ACC112 (cell line): Measurements from ENCODE around the gene MATN4.

Experiments used
- H2AFZ ChIP-seq: fragments of 200-600 bp; sonication (generic); one replicate; pipeline ENCODE4 v1.6.0; 2017; ENCODE audit warnings: antibody characterized with exemption, low read length; ENCODE audit not compliant: unreplicated experiment
- H3K27ac ChIP-seq: fragments of 200-600 bp; sonication (generic); 2 replicates; pipeline ENCODE4 v1.5.1; 2014; ENCODE audit warnings: low read depth, mild to moderate bottlenecking, antibody characterized with exemption, low read length, moderate library complexity
- H3K27me3 ChIP-seq: fragments of 200-600 bp; sonication (generic); 2 replicates; pipeline ENCODE4 v1.6.1; 2014; ENCODE audit warnings: mild to moderate bottlenecking, antibody characterized with exemption, low read length, moderate library complexity, mixed read lengths; ENCODE audit not compliant: insufficient read depth
- H3K36me3 ChIP-seq: fragments of 200-600 bp; sonication (generic); 2 replicates; pipeline ENCODE4 v1.6.1; 2016; ENCODE audit warnings: mild to moderate bottlenecking, antibody characterized with exemption, low read length, moderate library complexity, mixed read lengths; ENCODE audit not compliant: insufficient read depth
- H3K4me1 ChIP-seq: fragments of 200-600 bp; sonication (generic); one replicate; pipeline ENCODE4 v1.6.1; 2016; ENCODE audit warnings: low read length, mixed read lengths; ENCODE audit not compliant: insufficient read depth, unreplicated experiment, control insufficient read depth
- H3K4me3 ChIP-seq: fragments of 200-600 bp; sonication (generic); 2 replicates; pipeline ENCODE4 v1.5.1; 2014; ENCODE audit warnings: mild to moderate bottlenecking, low read depth, low read length
- H3K79me2 ChIP-seq: fragments of 200-600 bp; sonication (generic); one replicate; pipeline ENCODE4 v1.6.0; 2016; ENCODE audit warnings: low read length; ENCODE audit not compliant: control insufficient read depth, unreplicated experiment, insufficient read depth

Gene MATN4

DNA sequence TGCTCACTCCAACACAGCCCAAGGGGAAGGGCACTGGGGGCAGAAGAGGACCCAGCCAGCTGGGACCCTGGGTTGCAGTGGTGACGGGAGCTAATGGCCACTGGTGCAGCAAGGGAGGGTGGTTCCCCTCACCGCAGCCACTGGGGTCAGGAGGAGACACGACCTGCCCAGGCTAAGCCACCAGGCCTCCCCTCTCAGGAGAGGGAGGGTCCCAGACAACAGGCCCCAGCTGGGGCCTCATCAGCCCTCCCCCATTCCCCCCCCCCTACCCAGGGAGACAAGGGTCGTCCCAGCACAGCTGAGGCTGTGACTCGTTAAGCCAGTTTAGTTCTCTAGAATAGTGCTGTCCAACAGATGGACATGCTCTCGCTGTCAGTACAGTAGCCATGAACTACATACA is 17.3 kb upstream of the MATN4 start:
- H3K27me3 ChIP-seq = no peaks in the 10 kb centered on the region
- no peak overlapping the region for H3K27ac ChIP-seq
- H3K4me3 ChIP-seq = no peak overlapping the region
- H2AFZ ChIP-seq = no peak overlapping the region
- peaks cover 19% of the 10 kb centered on the region for H3K36me3 ChIP-seq
- no peaks in the 10 kb centered on the region for H3K79me2 ChIP-seq
- H3K4me1 ChIP-seq = no peaks in the 10 kb centered on the region

DNA sequence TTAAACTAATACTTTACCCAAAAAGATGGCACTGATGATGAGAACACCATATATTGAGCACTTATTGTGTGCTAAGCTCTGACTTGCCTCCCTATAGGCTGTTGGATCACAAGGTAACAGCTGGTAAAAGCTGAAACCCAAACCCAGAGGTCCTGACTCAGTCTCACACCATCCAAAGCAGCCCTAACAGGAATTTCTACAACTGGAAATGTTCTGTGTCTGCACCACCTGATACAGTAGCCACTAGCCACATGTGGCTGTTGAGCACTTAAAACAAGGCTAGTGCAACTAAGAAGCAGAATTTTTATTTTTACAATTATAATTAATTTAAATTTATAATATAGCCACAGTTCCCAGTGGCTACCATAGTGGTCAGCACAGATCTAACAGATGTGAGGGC is 15.6 kb upstream of the MATN4 start:
- Histone ChIP-seq H3K36me3 (peaks cover 6% of the 10 kb centered on the region; the same call in 1 of the 2 replicates), H3K27ac (no peak overlapping the region), H2AFZ (no peak overlapping the region), H3K4me3 (no peak overlapping the region), H3K27me3 (no peaks in the 10 kb centered on the region), H3K79me2 (no peaks in the 10 kb centered on the region), H3K4me1 (peaks cover 2% of the 10 kb centered on the region)

DNA sequence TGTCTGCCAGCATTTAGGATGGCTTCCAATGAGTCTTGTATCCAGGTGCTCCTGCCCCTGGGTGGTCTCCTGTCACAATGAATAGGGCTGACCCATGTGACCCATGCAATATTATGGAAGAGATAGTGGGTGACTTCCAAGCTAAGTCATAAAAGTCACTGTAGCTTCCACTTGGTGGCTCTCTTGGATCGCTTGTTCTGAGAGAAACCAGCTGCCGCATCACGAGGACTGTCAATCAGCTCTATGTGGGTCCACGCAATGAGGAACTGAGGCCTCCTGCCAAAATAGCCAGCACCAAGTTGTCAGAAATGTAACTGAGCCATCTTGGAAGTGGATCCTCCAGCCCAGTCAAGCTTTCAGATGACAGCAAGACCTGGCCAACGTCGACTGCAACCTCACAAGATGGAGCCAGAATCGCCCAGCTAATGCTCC is 14.9 kb upstream of the MATN4 start:
- peaks cover 2% of the 10 kb centered on the region for H3K4me1 ChIP-seq
- no peak overlapping the region for H3K27ac ChIP-seq
- no peak overlapping the region for H2AFZ ChIP-seq
- H3K79me2 ChIP-seq = no peaks in the 10 kb centered on the region
- H3K4me3 ChIP-seq = no peak overlapping the region
- no peaks in the 10 kb centered on the region; the same call in 1 of the 2 replicates for H3K27me3 ChIP-seq
- H3K36me3 ChIP-seq = 0 out of 2 replicates have a peak, but pooled peaks cover 2% of the 10 kb centered on the region

DNA sequence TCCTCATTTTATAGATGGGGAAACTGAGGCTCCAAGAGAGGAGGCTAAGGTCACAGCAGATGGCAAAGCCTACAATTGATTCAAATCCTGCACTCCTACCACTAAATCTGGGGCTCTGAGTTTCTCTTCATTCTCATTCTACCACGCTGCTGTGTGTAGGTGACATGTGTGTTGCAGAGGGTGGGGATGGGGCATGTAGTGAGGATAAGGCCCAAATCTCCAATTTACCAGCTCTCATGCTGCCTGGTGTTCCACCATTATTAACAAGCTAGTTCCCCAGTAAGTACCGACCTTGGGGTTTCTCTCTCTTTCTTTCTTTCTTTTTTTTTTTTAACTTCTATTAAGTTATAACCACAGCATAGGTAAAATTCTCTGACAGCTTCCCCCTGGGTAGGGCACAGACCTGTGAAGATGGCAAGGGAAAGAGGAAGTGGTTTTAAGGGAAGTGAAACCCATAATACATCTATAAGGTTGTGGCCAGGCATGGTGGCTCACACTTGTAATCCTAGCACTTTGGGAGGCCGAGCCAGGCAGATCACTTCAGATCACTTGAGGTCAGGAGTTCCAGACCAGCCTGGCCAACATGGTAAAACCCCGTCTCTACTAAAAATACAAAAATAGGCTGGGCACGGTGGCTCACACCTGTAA is 13.0 kb upstream of the MATN4 start:
- Histone ChIP-seq H2AFZ (no peak overlapping the region), H3K27ac (no peak overlapping the region), H3K27me3 (peaks cover 18% of the 10 kb centered on the region), H3K4me3 (no peak overlapping the region), H3K4me1 (peaks cover 2% of the 10 kb centered on the region), H3K36me3 (no peaks in the 10 kb centered on the region), H3K79me2 (no peaks in the 10 kb centered on the region)

DNA sequence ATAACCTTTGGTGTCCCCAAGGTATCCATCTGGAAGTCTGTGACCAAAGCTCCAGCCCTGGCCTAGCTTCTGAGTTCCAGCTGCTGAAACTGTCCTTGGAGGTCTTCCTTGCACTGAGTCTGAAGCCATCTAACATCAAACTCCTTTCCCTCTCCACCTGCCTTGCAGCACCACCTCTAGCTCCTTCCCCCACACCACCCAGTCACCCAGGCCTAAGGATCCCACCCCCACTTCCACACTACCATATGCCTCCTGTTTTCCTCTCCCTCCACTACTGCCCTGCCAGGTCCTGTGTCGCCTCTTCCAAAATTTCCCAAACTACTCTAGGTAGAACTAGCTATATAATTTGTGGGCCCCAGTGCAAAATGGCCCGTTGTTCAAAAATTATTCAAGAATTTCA is 10.8 kb upstream of the MATN4 start:
- peaks cover 2% of the 10 kb centered on the region for H3K4me1 ChIP-seq
- H3K36me3 ChIP-seq = no peaks in the 10 kb centered on the region
- peak overlapping the region; percentile 35 for H2AFZ ChIP-seq
- peaks cover 20% of the 10 kb centered on the region for H3K27me3 ChIP-seq
- no peak overlapping the region for H3K4me3 ChIP-seq
- H3K79me2 ChIP-seq = no peaks in the 10 kb centered on the region
- H3K27ac ChIP-seq = no peak overlapping the region

DNA sequence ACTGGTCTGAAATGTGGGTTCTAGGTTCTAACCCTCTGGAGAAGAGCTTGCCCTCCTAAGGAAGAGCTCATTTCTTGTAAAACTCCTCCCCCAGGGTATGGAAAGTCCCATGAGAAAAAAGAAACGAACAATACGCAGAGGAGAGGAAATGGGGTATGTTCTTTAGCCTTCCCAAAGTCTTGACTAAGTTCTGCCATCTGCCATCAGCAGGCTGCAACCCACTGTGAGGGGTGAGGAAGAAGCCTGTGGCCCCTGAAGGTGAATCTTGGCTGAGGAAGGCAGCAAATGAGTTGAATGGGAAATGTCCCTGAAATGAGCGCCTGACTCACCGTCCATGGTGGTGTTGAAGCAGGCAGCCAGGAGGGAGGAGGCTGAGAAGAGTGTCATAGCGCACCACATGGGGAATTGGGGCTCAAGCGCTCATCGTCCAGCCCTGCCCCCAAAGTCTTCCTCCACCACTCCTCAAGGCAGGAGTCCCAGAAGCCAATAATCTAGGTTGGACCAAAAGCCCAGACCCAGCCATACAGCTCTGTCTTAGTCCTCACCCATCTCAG is 10.4 kb upstream of the MATN4 start:
- no peak overlapping the region for H2AFZ ChIP-seq

DNA sequence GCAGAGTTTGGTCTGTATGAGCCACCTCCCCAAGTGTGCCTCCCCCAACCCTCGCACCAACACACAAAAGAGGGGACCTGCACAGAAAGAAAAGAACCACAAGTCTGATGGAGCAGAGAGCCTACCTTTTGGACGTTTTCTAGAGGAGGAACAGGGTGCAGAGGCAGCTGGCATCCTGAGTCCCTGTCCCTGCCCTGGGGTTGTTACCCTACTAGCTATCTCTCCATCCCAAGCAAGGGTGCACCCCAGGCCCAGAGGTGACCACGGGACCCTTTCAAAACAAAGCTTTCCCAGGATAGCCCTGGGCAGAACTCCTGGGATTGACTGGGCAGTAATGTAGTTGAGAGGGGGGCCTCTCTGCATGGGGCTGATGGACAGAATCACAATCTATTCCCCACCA is 9.7 kb upstream of the MATN4 start:
- H2AFZ ChIP-seq = no peak overlapping the region
- no peak overlapping the region for H3K4me3 ChIP-seq
- H3K27ac ChIP-seq = no peak overlapping the region
- H3K4me1 ChIP-seq = peaks cover 2% of the 10 kb centered on the region
- no peaks in the 10 kb centered on the region for H3K36me3 ChIP-seq
- no peaks in the 10 kb centered on the region for H3K79me2 ChIP-seq
- H3K27me3 ChIP-seq = peaks cover 20% of the 10 kb centered on the region

More for the DNA sequence above, 10.4 kb upstream of the MATN4 start:
- no peaks in the 10 kb centered on the region for H3K79me2 ChIP-seq
- no peaks in the 10 kb centered on the region for H3K36me3 ChIP-seq
- H3K27me3 ChIP-seq = peaks cover 20% of the 10 kb centered on the region
- no peak overlapping the region for H3K27ac ChIP-seq
- H3K4me1 ChIP-seq = peaks cover 2% of the 10 kb centered on the region
- no peak overlapping the region for H3K4me3 ChIP-seq

DNA sequence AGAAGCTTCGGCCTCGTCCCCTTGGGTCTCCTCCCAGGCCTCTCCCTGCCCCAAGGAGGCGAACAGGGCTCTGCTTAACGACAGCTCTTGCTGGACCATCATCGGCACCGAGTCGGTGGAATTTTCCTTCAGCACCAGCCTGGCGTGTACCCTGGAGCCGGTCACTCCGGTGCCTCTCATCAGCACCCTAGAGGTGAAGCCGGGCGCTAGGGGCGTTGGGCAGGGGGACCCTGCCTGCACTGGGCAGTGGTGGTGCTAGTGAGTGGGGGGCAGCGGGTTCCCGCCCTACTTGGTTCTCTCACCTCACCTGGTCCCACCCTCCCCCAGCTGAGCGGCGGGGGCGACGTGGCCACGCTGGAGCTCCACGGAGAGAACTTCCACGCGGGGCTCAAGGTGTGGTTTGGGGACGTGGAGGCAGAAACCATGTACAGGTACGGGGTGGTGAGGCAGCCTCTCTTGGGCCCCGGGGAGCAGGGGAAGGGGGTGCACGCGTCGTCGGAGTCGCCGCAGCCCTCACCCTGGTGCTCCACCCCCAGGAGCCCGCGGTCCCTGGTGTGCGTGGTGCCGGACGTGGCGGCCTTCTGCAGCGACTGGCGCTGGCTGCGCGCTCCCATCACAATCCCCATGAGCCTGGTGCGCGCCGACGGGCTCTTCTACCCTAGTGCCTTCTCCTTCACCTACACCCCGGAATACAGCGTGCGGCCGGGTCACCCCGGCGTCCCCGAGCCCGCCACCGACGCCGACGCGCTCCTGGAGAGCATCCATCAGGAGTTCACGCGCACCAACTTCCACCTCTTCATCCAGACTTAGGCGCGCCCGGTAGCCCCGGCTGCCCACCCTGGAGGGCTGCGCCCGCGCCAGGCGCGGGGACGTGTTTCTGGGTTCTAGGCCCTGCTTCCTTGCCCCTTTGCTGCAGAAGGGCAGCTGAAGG is 8.3 kb upstream of the MATN4 start:
- peaks cover 20% of the 10 kb centered on the region for H3K27me3 ChIP-seq
- H3K79me2 ChIP-seq = no peaks in the 10 kb centered on the region
- H3K4me3 ChIP-seq = no peak overlapping the region
- H3K27ac ChIP-seq = no peak overlapping the region
- no peak overlapping the region for H2AFZ ChIP-seq
- H3K4me1 ChIP-seq = peaks cover 2% of the 10 kb centered on the region
- H3K36me3 ChIP-seq = no peaks in the 10 kb centered on the region

DNA sequence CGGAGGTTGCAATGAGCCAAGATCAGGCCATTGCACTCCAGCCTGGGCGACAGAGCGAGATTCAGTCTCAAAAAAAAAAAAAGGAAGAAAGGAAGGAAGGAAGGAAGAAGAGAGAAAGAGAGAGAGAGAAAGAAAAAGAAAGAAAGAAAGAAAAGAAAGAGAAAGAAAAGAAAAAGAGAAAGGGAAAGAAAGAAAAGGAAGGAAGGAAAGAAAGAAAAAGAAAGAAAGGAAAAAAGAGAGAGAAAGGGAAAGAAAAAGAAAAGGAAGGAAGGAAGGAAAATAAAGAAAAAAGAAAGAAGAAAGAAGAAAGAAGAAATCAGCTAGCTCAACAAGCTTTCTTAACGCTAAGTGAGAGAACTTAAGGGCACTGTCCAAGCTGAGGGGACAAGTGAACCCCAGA is 7.6 kb upstream of the MATN4 start:
- Histone ChIP-seq H3K27ac (no peak overlapping the region), H3K27me3 (peaks cover 20% of the 10 kb centered on the region), H2AFZ (no peak overlapping the region), H3K4me3 (no peak overlapping the region), H3K79me2 (no peaks in the 10 kb centered on the region), H3K4me1 (peaks cover 2% of the 10 kb centered on the region), H3K36me3 (no peaks in the 10 kb centered on the region)

DNA sequence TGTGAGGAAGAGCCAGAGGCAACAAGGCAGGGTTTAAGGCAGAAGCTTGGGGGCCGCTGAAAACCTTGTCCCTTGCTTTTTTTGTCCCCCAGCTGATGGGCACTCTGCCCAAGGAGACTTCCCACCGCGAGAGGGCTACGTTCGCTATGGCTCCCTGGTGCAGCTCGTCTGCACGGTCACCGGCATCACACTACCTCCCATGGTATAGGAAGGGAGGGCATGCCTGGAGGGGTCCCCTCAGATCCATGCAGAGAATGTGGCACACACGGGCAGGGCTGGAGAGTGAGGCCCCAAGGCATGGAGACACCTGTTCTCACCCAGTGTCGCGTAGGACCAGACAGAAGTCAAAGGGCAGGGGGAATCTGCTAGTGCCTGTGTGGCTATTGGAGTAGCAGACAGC is 5.8 kb upstream of the MATN4 start:
- Histone ChIP-seq H3K4me1 (no peaks in the 10 kb centered on the region), H3K36me3 (no peaks in the 10 kb centered on the region)

More for the DNA sequence above, 5.8 kb upstream of the MATN4 start:
- no peak overlapping the region for H3K27ac ChIP-seq
- no peak overlapping the region for H2AFZ ChIP-seq
- H3K27me3 ChIP-seq = peaks cover 20% of the 10 kb centered on the region
- H3K4me3 ChIP-seq = no peak overlapping the region
- no peaks in the 10 kb centered on the region for H3K79me2 ChIP-seq
